Measurements from ENCODE around the gene CATSPERZ. TPM values are rescaled to one million over a fixed set of nuclear protein-coding genes. Genes with fewer than 3 reads are reported as not detected.

Gene CATSPERZ
- total RNA-seq = 0.28 TPM in 1 of 2 replicates, not detected in the other

GRCh38 chr11:64299847-64300648 is at the start of gene CATSPERZ:
TSS of gene CATSPERZ (plus strand) at chr11:64300358. CDS start at chr11:64300411, 53 bp downstream.

GRCh38 chr11:64251016-64251752 is 49.0 kb upstream of the CATSPERZ start, which contains the start of gene PLCB3:
TSS of gene PLCB3 (plus strand) at chr11:64251530. CDS start at chr11:64251650, 120 bp downstream.

GRCh38 chr11:64284048-64284961 is 15.9 kb upstream of the CATSPERZ start, which contains the start of gene BAD:
TSS of gene BAD (minus strand) at chr11:64284665. CDS start at chr11:64284368, 297 bp downstream.

GRCh38 chr11:64284962-64285884 is 14.9 kb upstream of the CATSPERZ start, which contains the start of gene GPR137:
TSS of gene GPR137 (plus strand) at chr11:64285848. CDS start at chr11:64286525, 677 bp downstream.

GRCh38 chr11:64291262-64291751 is 8.9 kb upstream of the CATSPERZ start, which contains the start of gene KCNK4:
TSS of gene KCNK4 (plus strand) at chr11:64291302. CDS start at chr11:64293019, 1,717 bp downstream.

GRCh38 chr11:64305075-64305690 is 5.0 kb downstream of the CATSPERZ start, which contains the start of gene ESRRA:
TSS of gene ESRRA (plus strand) at chr11:64305524. CDS start at chr11:64307180, 1,656 bp downstream.

GRCh38 chr11:64317325-64317960 is 17.3 kb downstream of the CATSPERZ start, which contains the start of gene TRMT112:
TSS of gene TRMT112 (minus strand) at chr11:64317559. CDS start at chr11:64317526, 33 bp downstream.

GRCh38 chr11:64317961-64318765 is 18.0 kb downstream of the CATSPERZ start, which contains the start of gene PRDX5:
TSS of gene PRDX5 (plus strand) at chr11:64318121. CDS start at chr11:64318216, 95 bp downstream.

GRCh38 chr11:64339754-64340408 is 39.7 kb downstream of the CATSPERZ start, which contains the start of gene CCDC88B:
TSS of gene CCDC88B (plus strand) at chr11:64340204. CDS start at chr11:64340267, 63 bp downstream.

Other genes with a start within 250 kb of the CATSPERZ start
- gene MACROD1, start 134.2 kb upstream of the CATSPERZ start, total RNA-seq = 8.1 and 21.7 TPM in 2 replicates
- 125 and 414 TPM in 2 replicates for gene STIP1, start 114.2 kb upstream of the CATSPERZ start, total RNA-seq
- 6.7 and 9.6 TPM in 2 replicates for gene FERMT3, start 93.6 kb upstream of the CATSPERZ start, total RNA-seq
- gene TRPT1, start 74.2 kb upstream of the CATSPERZ start, total RNA-seq = 37.0 and 48.2 TPM in 2 replicates
- gene NUDT22, start 74.1 kb upstream of the CATSPERZ start, total RNA-seq = 61.7 and 73.2 TPM in 2 replicates
- gene DNAJC4, start 69.8 kb upstream of the CATSPERZ start, total RNA-seq = 8.5 and 9.2 TPM in 2 replicates
- 14.6 and 17.2 TPM in 2 replicates for gene VEGFB, start 65.8 kb upstream of the CATSPERZ start, total RNA-seq
- gene FKBP2, start 59.3 kb upstream of the CATSPERZ start, total RNA-seq = 86.8 and 87.4 TPM in 2 replicates
- 191 and 431 TPM in 2 replicates for gene PPP1R14B, start 53.4 kb upstream of the CATSPERZ start, total RNA-seq
- gene PLCB3, start 48.8 kb upstream of the CATSPERZ start, total RNA-seq = 33.0 and 75.5 TPM in 2 replicates
- 41.0 and 51.0 TPM in 2 replicates for gene BAD, start 15.7 kb upstream of the CATSPERZ start, total RNA-seq
- 7.7 and 8.2 TPM in 2 replicates for gene GPR137, start 14.5 kb upstream of the CATSPERZ start, total RNA-seq
- gene KCNK4, start 9.1 kb upstream of the CATSPERZ start, total RNA-seq = not detected in 2 replicates
- gene ESRRA, start 5.2 kb downstream of the CATSPERZ start, total RNA-seq = 31.9 and 36.4 TPM in 2 replicates
- 260 and 325 TPM in 2 replicates for gene TRMT112, start 17.2 kb downstream of the CATSPERZ start, total RNA-seq
- gene PRDX5, start 17.8 kb downstream of the CATSPERZ start, total RNA-seq = 261 and 263 TPM in 2 replicates
- 1.2 and 2.3 TPM in 2 replicates for gene CCDC88B, start 39.8 kb downstream of the CATSPERZ start, total RNA-seq
- 29.0 and 61.3 TPM in 2 replicates for gene RPS6KA4, start 58.8 kb downstream of the CATSPERZ start, total RNA-seq